Nephron progenitor cell (in vitro differentiated cells): ENCODE data around the gene DNAJC18.

ENCODE experiments used
- DNase-seq: peaks from one replicate; pipeline ENCODE4 v3.0.0; 2021
- H3K27ac Mint-ChIP-seq: 2 replicates; pipeline ENCODE4 v1.8.0; 2021; ENCODE audit warnings: mild to moderate bottlenecking, moderate library complexity, mixed read lengths
- H3K27me3 Mint-ChIP-seq: 2 replicates; pipeline ENCODE4 v1.8.0; 2021; ENCODE audit warnings: mild to moderate bottlenecking, low read depth, mixed read lengths; ENCODE audit not compliant: poor library complexity
- H3K36me3 Mint-ChIP-seq: 2 replicates; pipeline ENCODE4 v1.8.0; 2021; ENCODE audit warnings: low read depth, mixed read lengths
- H3K4me1 Mint-ChIP-seq: 2 replicates; pipeline ENCODE4 v1.8.0; 2021; ENCODE audit warnings: mixed read lengths
- H3K4me3 Mint-ChIP-seq: 2 replicates; pipeline ENCODE4 v1.8.0; 2021; ENCODE audit warnings: mild to moderate bottlenecking, moderate library complexity, mixed read lengths
- H3K9me3 Mint-ChIP-seq: 2 replicates; pipeline ENCODE4 v1.8.0; 2021; ENCODE audit warnings: mild to moderate bottlenecking, moderate library complexity, mixed read lengths
- CTCF ChIP-seq: fragments of 200-600 bp; sonication (generic); IDR thresholded peaks from 2 replicates; pipeline ENCODE4 v1.5.0; 2021; ENCODE audit warnings: antibody characterized with exemption

The DNAJC18 gene

GRCh38 chr5:139386050-139386438 is 53.3 kb downstream of the DNAJC18 start:
- H3K27ac Mint-ChIP-seq: no peak overlapping the region
- no peaks in the 10 kb centered on the region for H3K36me3 Mint-ChIP-seq
- DNase-seq: no peak
- H3K4me3 Mint-ChIP-seq: no peak overlapping the region
- H3K4me1 Mint-ChIP-seq: peaks cover 20% of the 10 kb centered on the region
- TF ChIP-seq CTCF: no peak
- no peaks in the 10 kb centered on the region for H3K9me3 Mint-ChIP-seq
- H3K27me3 Mint-ChIP-seq: peaks cover 4% of the 10 kb centered on the region

GRCh38 chr5:139385061-139386049 is 54.0 kb downstream of the DNAJC18 start:
- DNase-seq: no peak
- no peak for TF ChIP-seq CTCF
- Mint-ChIP-seq H3K4me1 (peaks cover 19% of the 10 kb centered on the region), H3K9me3 (no peaks in the 10 kb centered on the region), H3K4me3 (no peak overlapping the region), H3K27ac (no peak overlapping the region), H3K27me3 (no peaks in the 10 kb centered on the region), H3K36me3 (no peaks in the 10 kb centered on the region)

DNA sequence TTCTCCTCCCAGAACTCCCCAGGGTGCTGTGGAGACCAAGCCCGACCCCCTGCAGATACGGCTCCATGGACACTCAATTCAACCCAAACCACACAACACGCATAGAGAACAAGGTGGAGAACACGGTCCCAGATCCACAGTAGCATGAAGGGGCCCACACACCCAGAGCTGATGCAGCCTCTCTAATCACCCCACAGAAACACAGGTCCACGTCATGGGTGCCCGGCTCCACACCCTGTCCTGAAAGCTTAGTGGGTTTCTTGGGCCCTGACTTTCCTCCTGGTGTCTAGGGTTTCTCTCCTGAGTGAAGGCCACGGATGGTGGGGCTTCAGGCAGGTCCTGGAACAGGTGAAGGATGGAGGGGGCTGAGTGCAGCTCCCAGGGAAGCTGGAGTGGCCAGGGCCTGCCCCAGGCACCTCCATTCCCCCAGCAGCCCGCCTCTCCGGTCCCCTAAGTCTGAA is 54.7 kb downstream of the DNAJC18 start:
- DNase-seq: no peak
- no peak for TF ChIP-seq CTCF
- H3K4me1 Mint-ChIP-seq: peaks cover 27% of the 10 kb centered on the region
- H3K36me3 Mint-ChIP-seq: no peaks in the 10 kb centered on the region
- H3K4me3 Mint-ChIP-seq: no peak overlapping the region
- no peaks in the 10 kb centered on the region for H3K9me3 Mint-ChIP-seq
- H3K27me3 Mint-ChIP-seq: no peaks in the 10 kb centered on the region
- no peak overlapping the region for H3K27ac Mint-ChIP-seq

DNA sequence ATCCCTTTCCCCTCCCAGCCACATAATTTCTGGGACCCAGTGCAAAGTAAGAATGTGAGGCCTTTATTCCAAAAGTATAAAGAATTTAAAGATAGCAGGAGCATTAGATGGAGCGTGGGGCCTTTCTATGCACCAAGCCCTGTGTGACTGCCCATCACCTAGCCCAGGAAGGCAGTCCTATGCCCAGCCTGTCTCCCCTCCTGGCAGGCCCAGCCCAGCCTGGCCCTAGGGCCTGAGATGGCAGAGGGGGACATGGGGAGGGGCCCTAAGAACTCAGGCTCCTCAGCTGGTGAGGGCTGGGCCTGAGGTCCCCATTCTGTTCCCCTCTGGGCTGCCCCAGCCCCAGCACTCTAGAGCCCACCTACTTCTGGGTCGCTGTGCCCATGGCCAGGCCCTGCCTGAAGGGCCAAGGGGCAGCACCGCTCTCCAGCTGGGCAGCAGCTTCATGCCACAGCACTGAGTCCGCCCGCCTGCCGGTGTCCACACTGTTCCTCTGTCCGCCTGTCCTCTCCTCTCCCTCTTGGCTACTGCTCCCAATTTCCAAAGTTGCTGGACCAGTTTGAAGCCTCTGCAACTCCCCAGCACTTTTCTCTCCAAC is 55.2 kb downstream of the DNAJC18 start:
- Mint-ChIP-seq H3K4me3 (no peak overlapping the region), H3K36me3 (no peaks in the 10 kb centered on the region), H3K27me3 (no peaks in the 10 kb centered on the region), H3K9me3 (no peaks in the 10 kb centered on the region), H3K27ac (no peak overlapping the region), H3K4me1 (peaks cover 31% of the 10 kb centered on the region)
- DNase-seq: no peak
- TF ChIP-seq CTCF: no peak

GRCh38 chr5:139383275-139383992 is 55.9 kb downstream of the DNAJC18 start, which contains the start of gene SLC23A1:
Gene SLC23A1 (minus strand): TSS chr5:139383297. CDS start chr5:139383253, 44 bp downstream.
- no peaks in the 10 kb centered on the region for H3K9me3 Mint-ChIP-seq
- H3K4me1 Mint-ChIP-seq: peaks cover 29% of the 10 kb centered on the region
- no peak within 1 kb of the TSS for H3K4me3 Mint-ChIP-seq
- no peaks in the 10 kb centered on the region for H3K36me3 Mint-ChIP-seq
- no peak for TF ChIP-seq CTCF
- no peak within 1 kb of the TSS for H3K27ac Mint-ChIP-seq
- DNase-seq: no peak
- no peaks in the 10 kb centered on the region for H3K27me3 Mint-ChIP-seq
